ENCODE data around the gene LRRC8E.
A peak's percentile ranks its signal among the peaks of the same experiment; 100 is the strongest.

LRRC8E gene

DNA sequence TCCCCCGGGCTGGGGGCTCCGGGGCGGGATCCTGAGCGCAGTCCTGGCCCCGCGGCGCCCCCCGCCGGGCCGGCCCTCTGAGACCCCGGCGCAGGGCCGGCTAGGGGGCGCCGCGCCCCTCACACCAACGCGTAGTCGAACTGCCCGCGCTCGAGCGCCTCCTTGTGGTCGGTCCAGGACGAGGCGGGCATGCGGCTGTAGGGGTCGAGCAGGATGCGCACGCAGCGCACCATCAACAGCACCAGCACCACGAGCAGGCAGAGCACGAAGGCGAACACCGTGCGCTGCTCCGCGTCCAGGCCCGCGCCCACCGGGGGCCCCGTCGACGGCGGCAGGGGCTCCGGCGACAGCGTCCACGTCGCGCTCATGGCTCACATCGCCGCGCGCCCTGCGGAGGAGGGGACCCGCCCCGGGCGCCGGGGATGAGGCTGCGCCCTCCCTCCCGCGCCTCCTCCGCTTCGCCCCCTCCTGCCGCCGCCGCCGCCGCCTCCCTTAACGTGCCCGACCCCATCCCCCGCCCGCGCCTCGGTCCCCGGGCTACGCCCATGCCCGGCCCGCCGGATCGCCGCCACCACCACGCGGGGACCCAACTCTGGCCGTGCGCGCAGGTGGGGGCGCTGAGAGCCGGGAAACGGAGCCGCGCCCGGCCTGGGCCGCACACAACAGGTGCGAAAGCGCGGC lies 37.0 kb downstream of the LRRC8E start:
- H3K4me3 ChIP-seq (replicated peaks; ENCODE audit: low read depth, low read length): peak overlapping the region; percentile 44
- TF ChIP-seq, protein P1, sequence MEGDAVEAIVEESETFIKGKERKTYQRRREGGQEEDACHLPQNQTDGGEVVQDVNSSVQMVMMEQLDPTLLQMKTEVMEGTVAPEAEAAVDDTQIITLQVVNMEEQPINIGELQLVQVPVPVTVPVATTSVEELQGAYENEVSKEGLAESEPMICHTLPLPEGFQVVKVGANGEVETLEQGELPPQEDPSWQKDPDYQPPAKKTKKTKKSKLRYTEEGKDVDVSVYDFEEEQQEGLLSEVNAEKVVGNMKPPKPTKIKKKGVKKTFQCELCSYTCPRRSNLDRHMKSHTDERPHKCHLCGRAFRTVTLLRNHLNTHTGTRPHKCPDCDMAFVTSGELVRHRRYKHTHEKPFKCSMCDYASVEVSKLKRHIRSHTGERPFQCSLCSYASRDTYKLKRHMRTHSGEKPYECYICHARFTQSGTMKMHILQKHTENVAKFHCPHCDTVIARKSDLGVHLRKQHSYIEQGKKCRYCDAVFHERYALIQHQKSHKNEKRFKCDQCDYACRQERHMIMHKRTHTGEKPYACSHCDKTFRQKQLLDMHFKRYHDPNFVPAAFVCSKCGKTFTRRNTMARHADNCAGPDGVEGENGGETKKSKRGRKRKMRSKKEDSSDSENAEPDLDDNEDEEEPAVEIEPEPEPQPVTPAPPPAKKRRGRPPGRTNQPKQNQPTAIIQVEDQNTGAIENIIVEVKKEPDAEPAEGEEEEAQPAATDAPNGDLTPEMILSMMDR (IDR thresholded peaks at IDR 0.05; ENCODE audit: low read depth, low read length, missing control alignments): peak; percentile 71
- DNase-seq (ENCODE audit: extremely low read depth, low read depth): no peak

DNA sequence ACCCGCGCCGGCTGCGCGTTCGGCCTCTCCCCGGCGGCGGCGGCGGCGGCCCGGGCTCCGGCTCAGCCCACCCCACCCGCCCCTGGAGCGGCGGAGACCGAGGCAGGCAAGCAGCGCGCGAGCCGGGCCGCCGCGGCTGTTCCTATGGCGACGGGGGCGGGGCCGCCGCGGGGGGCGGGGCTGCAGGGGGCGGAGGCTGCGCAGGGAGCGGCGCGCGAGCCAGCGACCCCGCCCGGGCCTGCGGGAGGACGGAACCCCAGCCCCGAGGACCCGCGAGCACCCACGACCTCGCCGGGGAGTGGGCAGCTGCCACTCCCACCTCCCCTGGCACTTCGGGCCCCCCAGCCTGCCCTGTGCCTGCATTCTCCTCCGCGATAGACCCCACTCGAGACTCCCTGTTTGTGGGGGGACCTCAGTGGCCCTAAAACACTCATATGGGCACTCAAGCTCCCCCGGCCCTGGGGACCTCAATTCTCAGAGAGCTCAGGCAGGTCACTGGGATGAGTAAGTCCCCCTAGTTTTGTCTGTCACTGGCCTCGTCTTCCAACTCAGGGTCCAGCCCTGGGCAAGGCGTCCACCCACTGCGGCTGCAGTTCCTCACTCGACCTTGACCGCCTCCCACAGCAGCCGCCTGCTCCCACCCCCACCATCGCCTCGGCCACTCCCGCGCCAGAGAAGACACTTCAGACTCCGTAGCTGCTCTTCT lies 37.9 kb downstream of the LRRC8E start, which contains the start of gene CTXN1:
CTXN1 (minus strand) TSS at position 115 of the 706 bp plus-strand sequence. CDS start 597 bp downstream, outside the sequence.
- DNase-seq (ENCODE audit: extremely low read depth, low read depth): no peak
- TF ChIP-seq, protein P1 (IDR thresholded peaks at IDR 0.05; ENCODE audit: low read depth, low read length, missing control alignments): no peak
- H3K4me3 ChIP-seq (replicated peaks; ENCODE audit: low read depth, low read length): peak within 1 kb of the TSS; percentile 44

DNA sequence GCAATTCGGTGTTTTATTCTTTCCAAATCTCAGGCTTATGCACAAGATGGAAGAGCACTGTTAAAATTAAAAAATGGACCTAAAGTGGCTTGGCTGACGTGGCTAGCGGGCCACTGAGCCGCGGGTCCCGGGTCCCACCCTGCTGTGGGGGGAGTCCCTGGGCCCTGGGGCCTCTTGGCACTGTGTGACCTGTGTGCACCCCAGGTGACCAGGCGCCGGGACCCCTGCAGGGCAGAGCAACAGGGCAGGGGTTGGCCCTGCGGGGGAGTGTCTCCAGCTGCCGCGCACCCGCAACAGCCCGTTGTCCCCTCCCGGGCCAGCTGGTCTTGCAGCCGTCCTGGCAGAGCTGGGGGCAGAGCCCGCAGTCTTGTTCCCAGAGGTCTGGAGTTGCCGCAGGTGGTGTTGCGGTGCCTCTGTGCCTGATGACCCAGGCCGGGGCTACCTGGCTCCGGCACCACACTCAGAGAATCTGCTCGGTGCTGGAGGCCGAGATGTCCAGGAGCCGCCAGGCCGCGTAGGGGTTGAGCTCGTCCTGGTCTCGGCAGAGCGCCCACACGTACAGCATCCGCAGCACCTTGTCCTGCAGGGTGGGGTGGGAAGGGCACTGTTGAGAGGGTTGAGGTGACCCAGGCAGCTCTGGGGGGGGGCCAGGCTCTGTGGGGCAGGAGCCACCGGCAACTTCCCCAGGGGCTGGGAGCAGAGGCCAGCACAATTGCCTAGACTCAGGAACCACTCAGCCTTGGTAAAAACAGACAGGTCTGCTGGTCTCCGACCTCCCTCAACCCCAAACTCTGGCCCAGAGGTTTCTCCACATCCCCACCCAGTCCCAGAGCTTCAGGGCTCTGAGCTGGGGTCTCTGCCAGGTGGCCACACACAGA lies 38.7 kb downstream of the LRRC8E start:
- TF ChIP-seq, protein P1 (IDR thresholded peaks at IDR 0.05; ENCODE audit: low read depth, low read length, missing control alignments): no peak
- H3K4me3 ChIP-seq (replicated peaks; ENCODE audit: low read depth, low read length): no peak overlapping the region
- no peak for DNase-seq (ENCODE audit: extremely low read depth, low read depth)

DNA sequence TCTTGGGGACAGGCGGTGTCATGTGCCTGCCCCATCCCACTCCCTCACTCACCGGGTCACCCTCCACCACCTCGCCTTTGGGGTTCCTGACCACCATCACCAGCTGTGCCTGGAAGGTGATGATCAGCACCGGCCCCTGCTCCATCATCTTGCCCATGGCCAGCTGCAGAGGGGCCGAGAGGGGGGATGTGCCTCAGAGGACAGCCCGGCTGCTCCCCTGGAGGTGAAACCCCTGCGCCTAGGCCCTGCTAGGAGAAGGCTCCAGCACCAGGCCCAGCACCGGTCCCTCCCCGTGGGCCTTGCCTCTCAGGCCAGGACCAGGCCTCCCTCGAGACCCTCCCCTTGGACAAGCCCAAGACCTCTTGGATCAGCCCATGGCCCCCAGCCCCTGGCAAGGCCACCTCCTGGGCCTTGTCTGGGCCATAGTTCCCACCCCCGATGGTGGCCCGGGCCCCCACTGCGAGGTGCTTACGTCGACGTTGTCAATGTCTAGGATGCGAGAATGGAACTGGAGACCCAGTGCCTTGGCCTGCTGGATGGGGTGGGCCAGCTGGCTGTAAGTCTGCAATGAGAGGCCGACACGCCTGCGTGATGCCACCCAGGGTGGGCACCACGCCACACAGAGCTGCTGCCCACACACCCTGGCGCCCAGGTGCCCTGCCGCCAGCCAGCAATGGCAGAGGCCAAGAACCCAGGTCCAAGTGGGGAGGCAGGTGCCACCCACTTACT lies 39.5 kb downstream of the LRRC8E start:
- TF ChIP-seq, protein P1 (IDR thresholded peaks at IDR 0.05; ENCODE audit: low read depth, low read length, missing control alignments): no peak
- DNase-seq (ENCODE audit: extremely low read depth, low read depth): no peak
- H3K4me3 ChIP-seq (replicated peaks; ENCODE audit: low read depth, low read length): no peak overlapping the region

DNA sequence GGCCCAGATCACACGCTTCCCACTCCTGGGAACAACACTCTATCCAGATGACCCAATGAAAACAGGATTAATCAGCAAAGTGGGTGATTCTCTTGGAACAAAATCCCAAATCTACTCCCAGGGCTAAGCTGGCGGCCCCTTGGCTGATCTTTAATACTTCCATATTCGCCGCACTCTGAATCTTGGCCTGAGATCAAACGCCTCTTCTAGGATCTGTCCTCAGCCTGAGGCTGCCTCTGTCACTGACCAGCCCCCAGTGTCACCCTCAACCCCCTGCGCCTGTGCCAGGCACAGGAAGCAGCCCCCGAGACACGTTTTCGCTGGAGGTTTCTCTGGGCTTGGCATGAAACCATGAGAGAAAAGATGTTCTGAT lies 40.0 kb downstream of the LRRC8E start:
- TF ChIP-seq, protein P1 (IDR thresholded peaks at IDR 0.05; ENCODE audit: low read depth, low read length, missing control alignments): no peak
- H3K4me3 ChIP-seq (replicated peaks; ENCODE audit: low read depth, low read length): no peak overlapping the region

More for the DNA sequence above, 40.0 kb downstream of the LRRC8E start:
- DNase-seq (ENCODE audit: extremely low read depth, low read depth): no peak
